Esophagus squamous epithelium (tissue), 5 donors: ENCODE results near the gene GSE1. TPM values are rescaled to one million over a fixed set of nuclear protein-coding genes. Genes with fewer than 3 reads are reported as not detected.

Experiments used
- DNase-seq: peaks from one replicate; lab custom pipeline; 2025; lab: John Stamatoyannopoulos, UW
- H3K27ac ChIP-seq, 4 donors: fragments of 200-600 bp; sonication (generic); one replicate each; pipeline ENCODE4 v1.5.1; 2016 to 2019; ENCODE audit warnings: mild to moderate bottlenecking in 1 of 4
- H3K27me3 ChIP-seq, 4 donors: fragments of 200-600 bp; sonication (generic); 1 replicate in 3 of 4; 2 replicates in 1 of 4; pipeline versions ENCODE4 v1.5.1 to v1.6.0; 2017 to 2021; ENCODE audit warnings: antibody characterized with exemption in 1 of 4
- H3K36me3 ChIP-seq, 3 donors: fragments of 200-600 bp; sonication (generic); one replicate each; pipeline ENCODE4 v1.5.1; 2016 to 2019
- H3K4me1 ChIP-seq, 3 donors: fragments of 200-600 bp; sonication (generic); one replicate each; pipeline ENCODE4 v1.5.1; 2017 to 2019
- H3K4me3 ChIP-seq, 4 donors: fragments of 200-600 bp; sonication (generic); 1 replicate in 3 of 4; 2 replicates in 1 of 4; pipeline ENCODE4 v1.5.1; 2016 to 2019; ENCODE audit warnings: mild to moderate bottlenecking in 2 of 4, moderate library complexity in 1 of 4
- H3K9me3 ChIP-seq, 3 donors: fragments of 200-600 bp; sonication (generic); one replicate each; pipeline ENCODE4 v1.5.1; 2016 to 2019
- CTCF ChIP-seq, 6 experiments: fragments of 450-650 bp in 4 of 6; fragments of 200-600 bp in 2 of 6; sonication (generic) in 2 of 6; IDR thresholded peaks; one replicate each; pipeline ENCODE4 v1.5.1; 2016 to 2019; ENCODE audit warnings: antibody characterized with exemption in 6 of 6, mild to moderate bottlenecking in 4 of 6, moderate library complexity in 4 of 6
- POLR2A ChIP-seq, 4 donors: fragments of 450-650 bp; IDR thresholded peaks; one replicate each; pipeline ENCODE4 v1.6.1; 2017; ENCODE audit warnings: antibody characterized with exemption in 4 of 4, mild to moderate bottlenecking in 4 of 4, moderate library complexity in 3 of 4
- WGBS, 2 donors: methylation state at CpG; one replicate each; pipeline ENCODE4 v1.1.5; 2018; 5-methylcytosine and 5-hydroxymethylcytosine counted together
- intact Hi-C: fragments of 100-400 bp; cut with DNase I; formaldehyde crosslinking; loops from one replicate; pipeline ENCODE4 v1.15.0; 2022
- total RNA-seq, 4 donors: library from RNA; depleted of rRNA; stranded (reverse); fragments of >200 nt; gene quantifications; one replicate each; pipeline ENCODE4 v1.1.0, GENCODE V29; 2016
- donor health status: DM: yes; HTN: yes; CAD: no.

GSE1 gene
- total RNA-seq, 4 donors from 2014 or later = 24.6 to 33.6 (median 28.9) TPM

- intact Hi-C loops = no loop called here
- no peak overlapping the region for H3K27ac ChIP-seq
- WGBS, 2 donors = 88 to 90% methylated on average over 5 to 6 of the region's 7 CpGs
Measured at GRCh38 chr16:85609539-85609938, 3.6 kb upstream of the GSE1 start.

DNA sequence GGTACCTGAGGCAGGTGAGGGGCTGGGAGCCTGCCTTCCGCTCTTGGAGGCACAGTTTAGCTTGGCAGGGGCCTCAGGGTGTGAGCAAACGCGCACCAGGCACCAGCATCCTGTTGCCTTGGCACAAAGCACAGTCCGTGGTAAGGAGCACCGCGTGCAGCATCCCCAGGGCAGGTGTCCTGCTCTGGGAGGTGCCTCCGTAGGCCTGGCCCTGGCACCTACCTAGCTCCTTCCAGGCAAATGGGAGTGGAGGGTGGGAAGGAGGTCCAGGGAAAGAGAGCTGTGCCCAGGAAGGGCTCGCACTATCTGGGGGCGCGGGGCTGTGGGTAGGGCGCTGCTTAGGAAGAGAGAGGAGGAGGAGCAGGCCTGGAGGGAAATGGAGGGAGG is 3.1 kb upstream of the GSE1 start:
- peak overlapping the region in 2 of 4 donors; percentile 90 to 96 for H3K27ac ChIP-seq
- peak overlapping the region in 1 of 4 donors; percentile 78 for H3K4me3 ChIP-seq
- no peaks in the 10 kb centered on the region for H3K36me3 ChIP-seq
- peaks cover 0 to 11% (median 0%) of the 10 kb centered on the region in 4 donors for H3K27me3 ChIP-seq
- 10% methylated on average over 9 of the region's 11 CpGs; no CpG with 5 or more reads in 1 of the 2 donors for WGBS, 2 donors
- H3K9me3 ChIP-seq = no peaks in the 10 kb centered on the region
- no peak for DNase-seq
- intact Hi-C loops = no loop called here
- peaks cover 31 to 79% (median 54%) of the 10 kb centered on the region in 3 donors for H3K4me1 ChIP-seq
- no peak for TF ChIP-seq POLR2A (IDR thresholded peaks at IDR 0.05)
- TF ChIP-seq CTCF (IDR thresholded peaks at IDR 0.05) = no peak

More at GRCh38 chr16:85609539-85609938, 3.6 kb upstream of the GSE1 start:
- Histone ChIP-seq H3K27me3 (peaks cover 0 to 11% (median 0%) of the 10 kb centered on the region in 4 donors), H3K36me3 (no peaks in the 10 kb centered on the region), H3K9me3 (no peaks in the 10 kb centered on the region), H3K4me3 (no peak overlapping the region), H3K4me1 (peaks cover 26 to 74% (median 49%) of the 10 kb centered on the region in 3 donors)
- TF ChIP-seq CTCF (IDR thresholded peaks at IDR 0.05) (no peak), POLR2A (IDR thresholded peaks at IDR 0.05) (no peak)
- DNase-seq = no peak

DNA sequence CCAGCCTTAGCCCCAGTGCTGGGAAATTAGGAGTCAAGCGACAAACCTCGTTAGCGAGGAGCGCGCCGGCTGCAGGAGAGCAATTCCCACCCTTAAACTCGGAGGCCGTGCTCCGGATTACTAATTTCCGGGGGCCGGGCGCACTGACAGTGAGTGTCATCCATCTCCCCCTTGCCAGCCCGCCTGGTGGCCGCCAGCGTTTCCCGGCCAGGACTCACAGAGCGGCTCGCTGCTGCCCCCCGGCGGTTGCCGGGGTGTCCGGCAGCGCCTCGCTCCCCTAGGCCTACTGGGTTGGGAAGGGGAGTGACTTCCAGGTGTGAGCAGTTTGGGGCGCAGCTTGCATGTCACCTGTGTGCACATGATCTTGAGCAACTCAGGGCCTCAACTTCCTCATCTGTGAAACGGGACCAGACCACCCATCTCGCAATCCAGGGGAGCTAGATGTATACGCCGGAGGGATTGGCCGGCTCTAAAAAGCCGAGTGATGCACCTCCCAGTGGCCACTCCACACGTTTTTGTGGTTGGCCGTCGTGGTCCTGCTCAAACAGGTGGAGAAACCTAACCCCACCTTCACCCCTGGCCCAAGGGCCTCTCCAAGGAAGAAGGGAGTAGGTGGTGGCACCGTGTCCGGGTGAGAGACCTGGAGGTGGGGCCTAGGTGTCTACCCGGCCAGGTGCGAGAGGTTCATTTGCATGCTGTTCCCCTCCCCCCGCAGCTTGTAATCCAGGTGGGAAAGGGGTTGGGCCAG is 2.5 kb upstream of the GSE1 start:
- WGBS, 2 donors = 3 to 4% methylated on average over 9 to 14 of the region's 39 CpGs
- intact Hi-C loops = no loop called here
- peak overlapping the region; percentile 50 to 80 (median 77) for H3K4me3 ChIP-seq
- peaks cover 37 to 81% (median 59%) of the 10 kb centered on the region in 3 donors for H3K4me1 ChIP-seq
- peaks cover 0 to 11% (median 0%) of the 10 kb centered on the region in 4 donors for H3K27me3 ChIP-seq
- H3K36me3 ChIP-seq = no peaks in the 10 kb centered on the region
- DNase-seq = peak; percentile 37
- TF ChIP-seq CTCF (IDR thresholded peaks at IDR 0.05) = peak; percentile 97 to 99 (median 98)
- TF ChIP-seq POLR2A (IDR thresholded peaks at IDR 0.05) = no peak
- peak overlapping the region; percentile 90 to 96 (median 95) for H3K27ac ChIP-seq
- H3K9me3 ChIP-seq = no peaks in the 10 kb centered on the region

GRCh38 chr16:85611194-85611443 is 2.0 kb upstream of the GSE1 start:
- intact Hi-C loops = no loop called here
- no peaks in the 10 kb centered on the region for H3K36me3 ChIP-seq
- H3K4me3 ChIP-seq = peak overlapping the region; percentile 50 to 80 (median 77)
- peak overlapping the region; percentile 90 to 96 (median 95) for H3K27ac ChIP-seq
- WGBS, 2 donors = 0% methylated on average over 4 of the region's 21 CpGs; no CpG with 5 or more reads in 1 of the 2 donors
- peaks cover 42 to 82% (median 64%) of the 10 kb centered on the region in 3 donors for H3K4me1 ChIP-seq
- DNase-seq = no peak
- H3K27me3 ChIP-seq = peaks cover 0 to 11% (median 0%) of the 10 kb centered on the region in 4 donors
- no peak for TF ChIP-seq CTCF (IDR thresholded peaks at IDR 0.05)
- no peak for TF ChIP-seq POLR2A (IDR thresholded peaks at IDR 0.05)
- no peaks in the 10 kb centered on the region for H3K9me3 ChIP-seq

- peak overlapping the region; percentile 50 to 80 (median 77) for H3K4me3 ChIP-seq
- peaks cover 47 to 82% (median 65%) of the 10 kb centered on the region in 3 donors for H3K4me1 ChIP-seq
- no peaks in the 10 kb centered on the region for H3K9me3 ChIP-seq
- H3K36me3 ChIP-seq = no peaks in the 10 kb centered on the region
- H3K27me3 ChIP-seq = peaks cover 0 to 11% (median 0%) of the 10 kb centered on the region in 4 donors
- intact Hi-C loops = no loop called here
- TF ChIP-seq POLR2A (IDR thresholded peaks at IDR 0.05) (peak in 2 of 4 donors; percentile 17 to 52), CTCF (IDR thresholded peaks at IDR 0.05) (peak in 2 of 6 experiments; percentile 3 to 8)
- DNase-seq = no peak
- 0% methylated on average over 1 of the region's 84 CpGs; no CpG with 5 or more reads in 1 of the 2 donors for WGBS, 2 donors
- H3K27ac ChIP-seq = peak overlapping the region; percentile 90 to 96 (median 95)
Measured at GRCh38 chr16:85611444-85612190, 1.5 kb upstream of the GSE1 start.
